ENCODE measurements around the gene ATP10A.
"Not testable (repeated sequence)": the region's sequence is repeated elsewhere in the genome, so short reads cannot be mapped to it uniquely, and the experiment has no call there.

ATP10A gene

DNA sequence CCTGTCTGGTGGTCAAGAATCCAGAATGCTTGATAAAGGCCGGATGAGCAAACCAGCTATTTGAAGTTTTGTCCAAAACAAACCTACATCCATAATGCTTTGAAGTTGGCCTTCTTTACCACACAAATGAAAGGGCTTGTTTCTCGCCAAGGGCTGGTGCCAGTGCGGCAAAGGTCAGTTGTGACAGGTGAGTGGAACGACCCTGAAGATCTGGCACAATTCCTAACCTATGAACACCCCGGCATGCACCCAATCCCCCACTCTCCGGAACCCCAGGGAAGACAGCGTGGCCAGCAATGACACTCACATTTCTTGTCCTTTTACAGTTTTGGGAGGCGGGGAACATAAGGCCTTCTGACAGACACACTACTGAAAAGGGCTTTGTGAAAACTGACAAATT lies 90.6 kb downstream of the ATP10A start:
- DNase-seq (ENCODE audit: low read depth in 2 of 2) = no peak

DNA sequence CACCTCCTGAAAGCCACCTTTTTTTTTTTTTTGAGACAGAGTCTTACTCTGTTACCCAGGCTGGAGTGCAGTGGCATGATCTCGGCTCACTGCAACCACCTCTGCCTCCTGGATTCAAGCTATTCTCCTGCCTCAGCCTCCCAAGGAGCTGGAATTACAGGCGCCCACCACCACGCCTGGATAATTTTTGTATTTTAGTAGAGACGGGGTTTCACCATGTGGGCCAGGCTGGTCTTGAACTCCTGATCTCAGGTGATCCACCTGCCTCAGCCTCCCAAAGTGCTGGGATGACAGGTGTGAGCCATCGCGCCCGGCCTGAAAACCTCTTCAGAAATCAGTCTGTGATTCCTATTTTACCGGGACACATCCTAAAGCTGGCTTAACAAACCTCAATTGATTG lies 91.4 kb downstream of the ATP10A start:
- not testable (repeated sequence) for DNase-seq (ENCODE audit: low read depth in 2 of 2)

DNA sequence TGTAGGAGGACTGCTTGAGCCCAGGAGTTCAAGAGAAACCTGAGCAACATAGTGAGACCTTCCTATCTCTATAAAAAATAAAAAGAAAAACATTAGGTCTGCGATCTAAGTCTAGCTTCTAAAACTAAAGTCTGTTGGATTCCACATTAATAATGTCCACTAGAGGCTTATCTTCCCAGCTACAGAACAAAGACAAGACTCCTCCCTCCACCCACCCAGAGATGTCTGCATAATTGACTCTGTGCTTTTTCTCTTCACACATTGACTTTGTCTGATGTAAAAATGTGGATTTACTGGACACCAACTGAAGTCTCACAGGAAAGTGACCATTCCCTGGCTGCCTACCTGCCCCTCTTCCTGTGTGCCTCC lies 91.8 kb downstream of the ATP10A start:
- DNase-seq (ENCODE audit: low read depth in 2 of 2) = no peak

DNA sequence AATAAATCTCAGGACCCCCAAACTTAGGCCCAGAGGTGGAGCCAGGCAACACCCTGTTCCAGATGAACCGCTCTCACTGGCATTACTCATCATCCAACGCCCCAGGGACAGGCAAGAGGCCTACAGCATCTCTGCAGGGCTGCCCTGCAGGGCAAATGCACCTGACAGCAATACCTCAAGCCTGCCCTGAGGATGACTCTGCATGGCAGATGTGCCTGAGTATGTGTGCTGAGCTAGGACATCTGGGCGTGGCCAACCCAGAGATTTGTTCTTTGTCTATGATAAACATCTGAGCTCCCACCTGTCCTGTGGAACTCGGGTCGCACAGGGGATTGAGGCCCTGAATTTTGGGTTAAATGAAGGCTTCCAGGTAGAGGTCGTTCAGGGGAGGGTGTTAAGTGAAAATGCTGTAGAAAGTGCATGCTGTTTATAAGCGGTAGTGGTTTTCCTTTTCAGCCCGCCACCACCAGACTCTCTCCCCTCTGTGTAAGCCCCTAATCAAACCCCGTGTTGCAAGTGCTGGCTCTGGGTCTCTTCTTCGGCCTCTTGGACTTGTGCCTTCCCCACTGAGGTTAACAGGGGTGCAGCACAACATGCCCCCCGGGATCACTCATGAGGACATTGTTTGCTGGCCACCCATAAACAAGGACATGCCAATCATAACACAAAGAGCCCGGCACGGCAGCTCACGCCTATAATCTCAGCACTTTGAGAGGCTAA lies 92.3 kb downstream of the ATP10A start:
- no peak for DNase-seq (ENCODE audit: low read depth in 2 of 2)

DNA sequence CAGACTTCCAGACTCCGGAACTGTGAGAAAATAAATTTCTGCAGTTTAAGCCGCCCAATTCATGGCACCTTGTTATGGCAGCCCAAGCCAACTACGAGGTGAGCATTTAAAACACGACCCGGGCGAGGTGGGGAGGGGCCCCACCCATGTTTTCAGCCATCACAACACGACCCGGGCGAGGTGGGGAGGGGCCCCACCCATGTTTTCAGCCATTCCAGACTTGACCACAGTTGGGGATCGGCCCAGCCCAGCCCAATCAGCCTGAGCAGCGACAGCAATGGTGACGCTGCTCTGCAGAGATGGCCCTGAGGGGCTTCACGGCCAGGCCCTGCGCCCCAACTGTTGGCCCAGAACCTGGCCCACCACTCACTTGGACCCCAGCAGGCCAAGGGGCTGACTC lies 93.1 kb downstream of the ATP10A start:
- no peak for DNase-seq (ENCODE audit: low read depth in 2 of 2)

DNA sequence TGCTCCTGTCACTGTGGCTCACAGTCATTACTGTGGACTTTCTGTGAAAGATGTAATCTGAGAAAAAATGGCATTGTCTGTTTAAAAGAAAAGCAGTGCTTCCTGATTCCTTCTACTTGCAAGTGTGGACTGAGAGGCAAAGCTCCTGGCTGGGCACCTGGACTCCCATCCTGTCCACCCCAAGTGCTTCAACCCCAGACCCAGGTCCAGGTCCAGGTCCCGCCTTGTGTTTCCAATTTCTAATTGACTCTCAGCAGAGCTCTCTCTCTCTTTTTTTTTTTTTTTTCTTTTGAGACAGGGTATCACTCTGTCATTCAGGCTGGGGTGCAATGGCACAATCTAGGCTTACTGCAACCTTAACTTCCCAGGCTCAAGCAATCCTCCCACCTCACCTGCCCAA lies 94.9 kb downstream of the ATP10A start:
- DNase-seq (ENCODE audit: low read depth in 2 of 2) = no peak

DNA sequence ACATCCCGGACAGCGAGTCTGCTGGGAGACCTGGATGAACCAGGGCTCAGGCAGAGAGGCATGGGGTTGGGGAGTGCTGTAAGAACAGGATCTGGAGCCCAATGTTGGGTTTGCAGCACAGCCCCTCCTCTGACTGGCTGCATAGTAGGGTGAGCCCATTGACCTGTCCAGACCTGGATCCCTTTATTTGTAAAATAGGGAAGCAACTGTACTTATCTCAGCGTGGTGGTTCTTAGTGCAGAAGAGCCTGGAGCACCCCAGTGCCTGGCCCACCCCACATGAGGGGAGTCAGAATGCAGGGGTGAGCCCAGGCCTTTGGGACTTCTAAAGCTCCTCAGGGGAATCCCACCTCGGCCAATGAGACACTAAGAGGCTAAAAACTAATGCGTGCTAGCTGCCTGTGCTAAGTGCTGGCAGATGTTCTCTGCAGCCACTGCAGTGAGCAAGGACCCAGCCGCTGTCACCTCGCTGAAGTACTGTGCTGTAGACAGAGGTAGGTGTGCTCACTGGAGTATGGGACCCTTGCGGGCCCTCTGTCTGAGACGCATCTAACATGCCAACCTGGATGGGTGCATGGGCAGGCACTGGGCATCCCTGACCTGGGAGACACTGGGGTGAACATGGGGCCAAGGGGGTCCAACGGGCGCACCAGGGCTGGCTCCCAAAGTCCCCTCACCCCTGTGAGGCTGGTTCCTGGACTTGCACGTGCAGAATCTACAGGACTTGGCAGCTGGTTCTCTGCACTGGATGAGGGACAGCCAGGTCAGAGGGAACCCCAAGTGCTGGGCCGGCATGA lies 95.6 kb downstream of the ATP10A start:
- DNase-seq (ENCODE audit: low read depth in 2 of 2) = no peak

DNA sequence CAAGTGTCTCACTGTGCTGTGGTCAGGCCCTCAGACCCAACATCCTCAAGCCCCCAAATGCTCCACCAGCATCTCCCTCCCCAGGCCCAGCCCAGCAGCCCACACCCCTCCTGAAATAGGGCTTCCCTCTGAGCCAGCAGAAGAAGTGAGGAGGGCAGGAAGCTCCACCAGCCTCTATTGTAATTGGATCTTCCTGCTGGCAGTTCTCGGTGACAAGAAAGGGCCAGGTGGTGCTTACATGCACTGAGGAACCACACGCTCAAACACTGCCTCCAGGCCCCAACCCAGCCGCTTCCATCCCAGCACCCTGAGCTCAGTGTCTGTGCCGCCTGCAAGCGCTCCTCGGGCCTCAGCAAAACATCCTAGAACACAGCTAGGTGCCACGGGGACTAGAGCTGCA lies 96.7 kb downstream of the ATP10A start:
- DNase-seq (ENCODE audit: low read depth in 2 of 2) = no peak

DNA sequence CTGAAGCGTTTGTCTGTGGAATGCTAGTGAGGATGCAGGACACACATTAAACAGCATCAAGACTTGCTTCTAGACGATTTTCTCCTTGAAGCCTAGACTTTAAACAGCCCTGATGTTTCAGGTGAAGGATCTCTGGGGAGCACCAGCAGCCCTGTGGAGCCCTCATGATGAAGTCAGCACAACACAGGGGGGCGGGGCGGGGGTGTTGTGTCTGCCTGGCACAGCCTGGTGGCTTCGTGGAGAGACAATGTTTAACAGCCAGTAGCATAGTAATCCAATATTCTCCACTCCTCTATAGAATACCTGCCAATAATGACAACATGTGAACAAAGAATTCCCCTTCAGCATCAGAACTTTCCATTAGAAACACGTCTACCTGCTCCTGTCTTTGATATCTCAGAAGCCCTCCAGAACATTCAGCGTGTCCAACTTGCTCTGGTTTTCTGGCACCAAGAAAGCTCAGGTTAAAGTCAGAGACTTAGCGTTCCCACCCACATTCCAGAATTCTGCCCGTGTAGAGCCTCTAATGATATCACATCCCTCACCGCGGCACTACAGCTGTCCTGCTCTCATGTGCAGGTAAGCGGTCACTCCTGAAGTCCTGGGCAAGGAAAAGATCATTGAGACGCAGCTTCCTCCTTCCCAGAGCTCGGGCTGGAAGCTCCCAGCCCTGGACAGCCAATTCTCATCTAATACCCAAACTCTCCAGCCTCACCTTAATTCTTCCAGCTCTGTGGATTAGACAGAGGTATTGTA lies 98.0 kb downstream of the ATP10A start:
- no peak for DNase-seq (ENCODE audit: low read depth in 2 of 2)

DNA sequence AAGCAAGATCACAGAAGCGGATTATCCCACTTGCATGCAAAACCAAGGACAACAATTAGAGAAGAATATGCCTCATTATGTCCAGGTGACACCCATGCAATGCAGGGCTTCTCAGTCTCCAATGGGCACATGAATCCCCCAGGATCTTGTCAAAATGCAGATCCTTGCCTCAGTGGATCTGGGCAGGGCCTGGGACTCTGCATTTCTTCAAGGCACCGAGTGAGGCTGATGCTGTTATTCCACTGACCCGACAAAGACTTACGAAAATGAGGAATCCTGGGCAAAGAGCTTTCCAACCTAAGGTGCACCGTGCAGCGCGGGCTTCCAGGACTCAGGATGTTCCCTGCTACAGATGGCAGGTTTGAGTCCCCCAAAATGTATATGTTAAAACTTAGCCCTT lies 99.2 kb downstream of the ATP10A start:
- DNase-seq (ENCODE audit: low read depth in 2 of 2) = no peak

DNA sequence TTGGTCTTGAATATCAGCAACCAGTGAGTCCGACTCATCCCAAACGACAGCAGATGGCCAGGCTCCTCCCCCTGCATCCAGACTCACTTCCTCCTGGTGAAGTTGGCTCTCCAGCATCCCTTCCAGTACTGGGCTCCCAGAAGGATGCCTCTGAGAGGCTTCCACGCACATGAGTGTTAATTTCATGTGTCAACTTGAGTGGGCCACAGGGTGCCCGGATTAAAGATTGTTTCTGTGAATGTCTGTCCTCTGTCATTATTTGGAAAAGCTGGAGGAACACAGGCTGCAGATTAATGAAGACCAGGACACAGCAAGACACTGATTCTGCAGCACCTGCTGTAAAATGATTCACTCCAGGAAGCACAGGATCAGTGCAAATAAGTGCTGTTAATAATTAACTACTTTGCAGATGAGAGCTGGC lies 99.8 kb downstream of the ATP10A start:
- no peak for DNase-seq (ENCODE audit: low read depth in 2 of 2)

DNA sequence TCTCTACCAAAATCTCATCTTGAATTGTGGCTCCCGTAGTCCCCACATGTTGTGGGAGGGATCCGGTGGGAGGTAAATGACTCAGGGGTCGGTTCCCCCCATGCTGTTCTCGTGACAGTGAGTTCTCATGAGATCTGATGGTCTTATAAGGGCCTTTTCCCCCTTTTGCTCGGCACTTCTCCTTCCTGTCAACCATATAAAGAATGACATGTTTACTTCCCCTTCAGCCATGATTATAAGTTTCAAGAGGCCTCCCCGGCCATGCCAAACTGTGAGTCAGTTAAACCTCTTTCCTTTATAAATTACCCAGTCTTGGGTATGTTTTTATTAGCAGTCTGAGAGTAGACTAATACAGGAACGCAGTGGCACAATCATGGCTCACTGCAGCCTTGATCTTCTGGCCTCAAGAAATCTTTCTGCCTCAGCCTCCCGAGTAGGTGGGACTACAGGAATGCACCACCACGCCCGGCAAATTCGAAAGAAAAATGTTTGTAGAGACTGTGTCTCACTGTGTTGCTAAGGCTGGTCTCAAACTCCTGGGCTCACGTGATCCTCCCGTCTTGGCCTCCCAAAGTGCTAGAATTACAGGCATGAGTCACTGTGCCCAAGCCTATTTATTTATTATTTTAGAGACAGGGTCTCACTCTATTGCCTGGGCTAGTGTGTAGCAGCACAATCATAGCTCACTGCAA lies 101.0 kb downstream of the ATP10A start:
- DNase-seq (ENCODE audit: low read depth in 2 of 2) = no peak

DNA sequence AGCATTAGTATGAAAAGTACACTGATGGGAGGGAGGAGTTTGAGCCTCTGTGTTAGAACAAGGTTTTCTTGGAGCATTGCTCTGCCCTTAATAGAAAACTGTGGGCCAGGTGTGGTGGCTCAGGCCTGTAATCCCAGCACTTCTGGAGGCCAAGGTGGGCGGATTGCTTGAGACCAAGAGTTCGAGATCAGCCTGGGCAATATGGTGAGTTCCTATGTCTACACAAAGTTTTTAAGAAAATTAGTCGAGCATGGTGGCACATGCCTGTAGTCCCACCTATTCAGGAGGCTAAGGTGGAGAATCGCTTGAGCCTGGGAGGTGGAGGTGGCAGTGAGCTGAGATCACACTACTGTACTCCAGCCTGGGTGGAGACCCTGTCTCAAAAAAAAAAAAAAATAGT lies 103.7 kb downstream of the ATP10A start:
- no peak for DNase-seq (ENCODE audit: low read depth in 2 of 2)

DNA sequence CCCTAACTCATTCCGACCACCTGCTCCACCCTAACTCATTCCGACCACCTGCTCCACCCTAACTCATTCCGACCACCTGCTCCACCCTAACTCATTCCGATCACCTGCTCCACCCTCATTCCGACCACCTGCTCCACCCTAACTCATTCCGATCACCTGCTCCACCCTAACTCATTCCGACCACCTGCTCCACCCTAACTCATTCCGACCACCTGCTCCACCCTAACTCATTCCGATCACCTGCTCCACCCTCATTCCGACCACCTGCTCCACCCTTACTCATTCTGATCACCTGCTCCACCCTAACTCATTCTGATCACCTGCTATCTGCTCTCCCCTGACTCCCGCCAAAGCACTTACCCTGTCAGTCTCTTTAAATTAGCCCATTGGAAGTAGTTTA lies 104.5 kb downstream of the ATP10A start:
- DNase-seq (ENCODE audit: low read depth in 2 of 2) = not testable (repeated sequence)

DNA sequence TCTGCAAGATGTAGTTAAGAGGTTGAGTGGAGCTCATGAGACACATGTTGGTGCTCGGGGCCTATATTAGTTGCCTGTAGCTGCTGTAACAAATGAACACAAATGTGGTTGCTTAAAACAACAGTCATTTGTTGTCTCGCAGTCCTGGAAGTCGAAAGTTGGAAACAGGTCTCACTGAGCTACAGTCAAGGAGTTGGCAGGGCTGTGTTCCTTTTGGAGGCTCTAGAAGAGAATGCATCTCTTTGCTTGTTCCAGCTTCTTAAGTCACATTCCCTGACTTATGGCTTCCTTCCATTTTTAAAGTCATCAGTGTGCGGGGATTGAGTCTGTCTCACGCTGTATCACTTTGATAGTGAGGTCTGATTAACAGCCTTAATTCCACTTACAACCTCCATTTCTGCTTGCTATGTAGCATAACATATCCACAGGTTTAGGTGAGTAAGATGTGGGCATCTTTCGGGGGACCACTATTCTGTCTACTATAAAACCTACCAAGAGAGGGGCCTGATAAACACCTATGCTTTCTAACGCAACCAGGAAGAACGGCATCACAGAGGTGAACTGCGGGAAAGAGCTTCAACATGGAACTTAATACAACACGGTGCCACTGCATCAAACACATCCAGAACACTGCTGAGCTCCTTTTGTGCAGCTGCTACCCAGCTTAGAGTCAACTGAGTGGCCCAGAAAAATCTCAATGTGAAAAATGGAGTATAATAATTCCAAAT lies 119.4 kb downstream of the ATP10A start:
- DNase-seq (ENCODE audit: low read depth in 2 of 2) = no peak

DNA sequence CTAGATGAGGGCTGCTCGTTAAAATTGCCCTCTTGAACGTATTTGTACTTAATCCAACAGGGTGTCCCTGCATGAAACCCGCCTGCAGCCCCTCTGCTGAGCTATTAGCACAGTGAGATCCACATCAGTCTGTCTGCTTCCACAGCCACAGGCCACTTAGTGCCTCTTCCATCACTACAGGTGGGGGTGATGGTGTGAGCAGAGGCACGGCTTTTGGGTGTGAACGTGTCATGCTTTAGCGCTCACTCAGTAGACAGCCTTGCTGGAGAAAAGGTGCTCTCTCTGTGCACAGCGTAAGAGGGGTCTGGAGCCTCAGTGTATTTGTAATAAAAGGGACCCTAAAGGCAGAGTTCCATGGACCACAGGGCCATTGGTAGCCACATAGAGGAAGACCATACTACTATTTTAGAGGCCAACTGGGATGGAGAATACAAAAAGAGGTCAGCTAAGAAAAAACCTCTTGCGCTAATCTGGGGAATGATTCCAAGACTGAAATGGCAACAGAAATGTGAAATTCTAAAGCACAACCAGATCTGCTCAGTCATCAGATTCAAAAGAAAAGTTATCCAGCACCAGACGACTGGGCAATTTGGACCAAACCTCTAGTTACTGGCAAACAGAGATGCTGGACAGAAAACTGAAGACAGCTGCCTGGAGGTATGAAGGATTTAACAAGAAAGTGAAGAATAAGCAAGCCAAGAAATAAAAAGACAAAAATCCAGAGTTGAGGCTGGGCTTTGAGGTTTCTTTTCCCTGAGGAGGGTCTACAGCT lies 120.2 kb downstream of the ATP10A start:
- no peak for DNase-seq (ENCODE audit: low read depth in 2 of 2)

DNA sequence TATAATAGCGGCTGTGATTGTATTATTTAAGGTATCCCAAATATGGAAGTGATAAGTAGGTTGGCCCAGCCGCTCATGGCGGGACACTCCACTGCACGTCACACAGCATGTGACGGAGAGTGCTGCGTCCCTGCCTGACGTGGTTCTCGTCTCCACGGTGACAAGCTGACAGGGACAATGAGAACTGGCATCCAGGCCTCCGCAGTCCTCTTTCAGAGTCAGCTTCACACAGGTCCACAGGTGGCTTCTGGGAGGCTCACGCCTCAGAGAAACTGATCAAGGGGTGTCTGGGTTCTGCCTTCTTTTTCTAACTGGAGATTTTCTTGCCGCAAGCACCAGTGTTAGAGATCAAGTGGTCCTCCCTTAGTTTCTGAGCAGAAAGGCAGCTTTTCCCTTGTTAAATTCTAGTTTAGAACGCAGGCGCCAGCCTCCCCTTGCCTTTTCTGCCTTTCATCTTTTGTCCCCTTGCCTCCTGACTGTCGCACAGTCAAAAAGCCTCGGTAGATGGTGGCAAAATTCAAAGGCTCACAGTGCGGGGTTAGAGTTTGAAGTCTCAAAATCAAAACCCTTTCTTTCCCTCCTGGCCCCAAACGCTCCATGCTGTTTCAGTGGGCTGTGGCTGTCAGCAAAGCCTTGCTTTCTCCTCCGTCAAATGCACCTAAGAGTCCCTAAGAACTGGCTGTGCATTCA lies 120.9 kb downstream of the ATP10A start:
- no peak for DNase-seq (ENCODE audit: low read depth in 2 of 2)

DNA sequence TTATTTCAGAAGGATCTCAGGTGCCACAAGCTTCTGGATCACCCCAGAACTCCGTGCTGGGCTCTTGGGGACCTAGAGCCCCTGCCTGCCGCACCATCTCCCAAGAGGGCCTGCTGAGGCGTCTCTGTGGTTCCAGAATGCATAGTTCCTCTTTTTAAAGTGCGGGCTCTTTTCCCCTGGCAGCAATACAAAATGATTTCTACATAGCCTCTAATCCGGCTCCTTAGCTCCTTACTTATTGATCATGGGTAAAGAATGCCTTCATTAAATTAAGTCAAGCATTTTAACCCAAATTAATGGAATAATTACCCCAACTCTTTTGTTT lies 121.9 kb downstream of the ATP10A start:
- no peak for DNase-seq (ENCODE audit: low read depth in 2 of 2)

DNA sequence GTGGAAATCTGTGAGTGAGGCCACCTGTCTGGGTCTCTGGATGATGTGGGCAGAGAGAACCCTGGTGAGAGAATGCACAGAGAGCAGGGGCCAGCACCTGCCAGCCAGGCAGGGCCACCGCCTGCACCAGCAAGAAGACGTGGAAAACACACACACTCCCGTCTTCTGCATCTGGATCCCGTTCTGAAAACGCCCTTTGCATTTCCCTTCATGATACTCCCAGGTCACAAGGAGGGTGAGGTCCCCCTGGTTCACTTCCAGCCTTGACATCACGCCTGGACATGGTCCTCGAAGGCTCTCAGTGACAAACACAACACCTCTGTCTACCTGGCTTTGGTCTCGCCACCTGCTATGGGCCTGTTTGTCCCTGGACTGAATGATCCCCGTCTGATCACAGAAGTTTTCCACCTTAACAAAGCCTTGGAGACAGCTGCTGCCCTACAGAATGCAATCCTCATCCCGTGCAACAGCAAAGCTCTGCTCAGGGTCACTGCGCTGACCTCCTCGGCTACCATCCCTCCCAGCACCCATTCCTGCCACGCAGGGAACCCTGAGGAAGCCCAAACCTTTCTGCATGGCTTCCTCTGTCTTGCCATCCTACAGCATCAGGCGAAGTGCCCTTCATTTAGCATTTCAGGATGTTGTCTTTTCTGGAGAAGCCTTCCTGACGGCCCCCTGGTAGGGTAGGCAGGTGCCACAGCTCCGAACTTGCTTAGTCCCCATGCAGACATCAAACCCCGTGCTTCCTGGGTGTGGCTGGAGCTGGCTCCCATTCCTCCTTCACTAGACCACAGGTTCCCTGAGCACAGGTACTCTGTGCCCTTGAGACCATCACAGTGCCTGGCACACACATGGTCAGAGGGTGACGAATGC lies 122.5 kb downstream of the ATP10A start:
- no peak for DNase-seq (ENCODE audit: low read depth in 2 of 2)

Data from stimulated activated CD8-positive, alpha-beta memory T cell treated with anti-CD3 and anti-CD28 coated beads, Interleukin-7, amount 100 ng/mL, for 1 hour (primary cell).